Activated naive CD4-positive, alpha-beta T cell treated with Interleukin-2 at 50 U/mL for 16 hours (primary cell): Measurements from ENCODE around the gene TEAD2.
"Not testable (repeated sequence)": the region's sequence is repeated elsewhere in the genome, so short reads cannot be mapped to it uniquely, and the experiment has no call there.

Source experiments
- DNase-seq: peaks from one replicate; pipeline ENCODE4 v3.0.0-alpha.2; 2020

Gene TEAD2

GRCh38 chr19:49331187-49331586 is 31.0 kb downstream of the TEAD2 start:
- DNase-seq = not testable (repeated sequence)

- no peak for DNase-seq
These were observed 33.5 kb downstream of the TEAD2 start for GRCh38 chr19:49328741-49329140.

GRCh38 chr19:49327878-49328544 is 34.2 kb downstream of the TEAD2 start:
- peak; percentile 54 for DNase-seq

GRCh38 chr19:49326165-49326704 is 36.0 kb downstream of the TEAD2 start:
- DNase-seq = no peak

- not testable (repeated sequence) for DNase-seq
These were observed 36.5 kb downstream of the TEAD2 start for GRCh38 chr19:49325756-49326155.

- no peak for DNase-seq
These were observed 37.2 kb downstream of the TEAD2 start, which contains the start of gene SLC6A16 for GRCh38 chr19:49324801-49325576. TSS of gene SLC6A16 (minus strand) at chr19:49325191. CDS start at chr19:49311347, 13,844 bp downstream.

DNA sequence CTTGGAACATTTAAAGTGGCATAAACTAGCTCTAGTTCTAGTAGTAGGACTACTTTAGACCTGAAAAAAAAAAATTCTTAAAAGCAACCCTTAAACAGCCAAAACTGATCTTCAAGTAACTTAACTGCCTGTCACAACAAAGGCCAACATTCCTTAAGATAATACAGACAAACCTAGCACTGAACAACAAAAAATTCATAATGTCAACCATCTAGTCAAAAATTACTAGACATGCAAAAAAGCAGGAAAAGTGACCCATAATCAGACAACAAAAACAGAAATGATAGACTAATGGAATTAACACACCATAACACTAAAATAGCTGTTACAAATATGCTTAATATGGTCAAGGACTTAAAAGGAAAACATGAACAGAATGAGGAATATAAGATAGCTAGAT is 43.9 kb downstream of the TEAD2 start:
- DNase-seq = no peak

- DNase-seq = no peak
These were observed 45.9 kb downstream of the TEAD2 start for GRCh38 chr19:49316284-49316683.

DNA sequence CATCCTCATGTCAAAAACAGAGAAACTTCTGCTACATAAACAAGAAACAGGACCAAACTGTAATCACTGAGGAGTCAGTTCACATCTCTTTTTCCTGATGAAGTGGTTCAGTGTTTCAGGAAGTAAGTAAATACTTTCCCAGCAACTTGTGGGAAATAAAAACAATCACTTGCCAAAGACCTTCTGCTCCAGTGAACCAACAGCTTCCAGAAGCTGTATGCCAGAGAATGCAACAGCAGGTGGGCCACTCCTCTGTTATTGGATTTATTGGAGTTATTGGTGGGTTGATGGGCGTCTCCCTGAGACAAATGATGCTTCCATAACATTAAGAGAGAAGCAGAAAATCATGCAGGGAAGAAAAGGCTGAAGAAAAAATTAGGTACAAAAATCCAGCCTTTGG is 47.1 kb downstream of the TEAD2 start:
- DNase-seq = no peak

DNA sequence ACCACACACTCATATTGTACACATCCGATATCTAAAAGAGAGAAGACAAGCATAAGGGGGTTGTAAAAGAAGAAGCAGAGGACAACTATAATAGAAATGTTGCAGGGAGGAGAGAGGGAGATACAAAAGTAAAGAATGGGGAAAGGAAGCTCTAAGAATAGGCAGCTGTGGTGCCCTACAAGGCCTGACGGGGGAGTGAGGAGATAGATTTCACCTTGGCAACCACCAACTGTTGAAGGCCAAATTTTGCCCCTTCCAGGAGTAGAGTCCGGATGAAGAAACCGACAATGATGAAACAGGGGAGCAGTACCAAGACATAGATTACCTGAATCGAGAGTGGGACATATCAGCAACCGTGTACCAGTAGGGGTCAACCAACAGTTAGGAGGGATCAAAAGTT is 53.1 kb downstream of the TEAD2 start:
- DNase-seq = no peak

GRCh38 chr19:49306734-49307133 is 55.5 kb downstream of the TEAD2 start:
- DNase-seq = not testable (repeated sequence)

GRCh38 chr19:49301866-49302252 is 60.4 kb downstream of the TEAD2 start:
- no peak for DNase-seq

DNA sequence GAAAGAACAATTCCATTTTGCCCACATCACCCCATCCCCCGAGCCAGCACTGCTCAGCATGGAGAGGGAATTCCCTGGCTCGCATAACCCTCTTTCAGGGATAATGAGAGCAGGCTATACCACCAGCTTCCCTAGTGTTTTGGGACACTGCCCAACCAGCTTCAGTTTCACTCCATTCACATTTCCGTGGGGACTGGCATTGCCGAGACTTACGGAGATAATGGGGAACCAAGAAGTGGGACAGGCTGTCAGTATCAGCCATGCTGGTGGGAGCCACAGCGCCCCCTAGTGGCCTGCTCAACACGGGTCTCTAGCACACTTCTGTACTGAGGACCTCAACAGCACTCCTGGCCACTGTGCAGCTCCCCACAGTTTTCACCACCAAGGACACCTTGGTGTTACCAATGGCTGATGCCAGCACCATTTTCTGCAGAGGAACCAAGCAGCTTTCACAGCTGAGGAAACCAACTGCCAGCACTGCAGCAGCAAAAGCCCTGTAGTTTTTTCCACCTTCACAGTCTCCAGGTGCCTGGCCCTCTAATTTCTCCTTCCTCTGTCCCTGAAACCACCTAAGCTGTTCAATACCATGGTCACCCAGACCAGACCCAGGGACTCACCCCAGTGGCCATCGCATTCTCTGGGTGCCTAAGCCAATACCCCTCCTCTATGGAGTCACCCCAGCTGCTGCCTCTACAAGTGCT is 60.9 kb downstream of the TEAD2 start:
- peak; percentile 81 for DNase-seq

DNA sequence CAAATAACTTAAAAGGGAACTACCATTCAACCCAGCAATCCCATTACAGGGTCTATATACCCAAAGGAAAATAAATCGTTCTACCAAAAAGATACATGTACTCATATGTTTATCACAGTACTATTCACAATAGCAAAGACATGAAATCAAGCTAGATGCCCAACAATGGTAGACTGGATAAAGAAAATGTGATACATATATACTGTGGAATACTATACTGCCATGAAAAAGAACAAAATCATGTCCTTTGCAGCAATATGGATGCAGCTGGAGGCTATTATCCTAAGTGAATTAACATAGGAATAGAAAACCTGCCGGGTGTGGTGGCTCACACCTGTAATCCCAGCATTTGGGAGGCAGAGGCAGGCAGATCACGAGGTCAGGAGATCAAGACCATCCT is 63.6 kb downstream of the TEAD2 start:
- DNase-seq = not testable (repeated sequence)

DNA sequence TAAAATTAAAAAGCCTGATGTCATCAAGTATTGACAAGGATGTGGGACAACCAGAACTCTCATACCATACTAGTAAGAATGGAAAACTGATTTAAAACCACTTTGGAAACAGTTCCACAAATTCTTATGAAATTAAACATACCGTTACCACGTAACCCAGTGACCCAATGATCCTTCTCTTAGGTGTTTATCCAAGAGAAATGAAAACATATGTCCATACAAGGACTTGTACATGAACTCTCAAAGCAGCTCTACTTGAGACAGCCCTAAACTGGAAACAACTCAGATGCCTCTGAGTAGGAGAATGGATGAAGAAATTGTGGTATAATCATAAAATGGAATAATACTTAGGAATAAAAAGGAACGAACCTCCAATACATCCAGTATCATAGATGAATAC is 64.8 kb downstream of the TEAD2 start:
- DNase-seq = no peak

GRCh38 chr19:49295208-49295880 is 66.9 kb downstream of the TEAD2 start:
- DNase-seq = no peak

GRCh38 chr19:49294401-49294800 is 67.8 kb downstream of the TEAD2 start:
- no peak for DNase-seq
